ENCODE results near the gene HOXB3. TPM values are rescaled to one million over a fixed set of nuclear protein-coding genes. Genes with fewer than 3 reads are reported as not detected.

Gene HOXB3
- total and polyA plus RNA-seq, 2 of the 13 experiments (the other 11 are each of a cell fraction or from before 2014, with no cell fraction given): not detected

GRCh38 chr17:48502312-48502711 is 87.7 kb downstream of the HOXB3 start:
- POLR2A ChIA-PET: no interaction called here

More at GRCh38 chr17:48502312-48502711, 87.7 kb downstream of the HOXB3 start:
- no peak for ATAC-seq
- no peak for DNase-seq (ENCODE audit: low spot score)
- Histone ChIP-seq H3K9me3 (ENCODE audit: low read length) (no peaks in the 10 kb centered on the region), H2AFZ (ENCODE audit: low read length) (no peak overlapping the region), H3K27ac (ENCODE audit: extremely low read length, insufficient read depth, low read length) (no peak overlapping the region), H3K27me3 (ENCODE audit: control insufficient read depth in 1 of 2, insufficient read depth in 2 of 2, low read length in 2 of 2) (peaks cover 0 to 32% of the 10 kb centered on the region in 2 experiments; a peak in 3 of 5 replicates), H3K9ac (ENCODE audit: insufficient read depth, low read depth, low read length) (no peak overlapping the region), H3K4me2 (ENCODE audit: low read depth, low read length) (no peak overlapping the region), H3K79me2 (ENCODE audit: insufficient read depth, low read length) (no peaks in the 10 kb centered on the region), H3K4me1 (ENCODE audit: insufficient read depth, low read length) (no peaks in the 10 kb centered on the region), H3K4me3 (replicated peaks in 1 of 3; ENCODE audit: insufficient read depth in 1 of 3, low read depth in 2 of 3, low read length in 3 of 3) (no peak overlapping the region), H3K36me3 (replicated peaks in 1 of 2; ENCODE audit: control insufficient read depth in 1 of 2, insufficient read depth in 2 of 2, low read length in 2 of 2) (no peaks in the 10 kb centered on the region), H4K20me1 (ENCODE audit: insufficient read depth, low read length) (no peaks in the 10 kb centered on the region)
- CTCF ChIA-PET (ENCODE audit: low intra/inter-chr PET ratio, low total read pairs): no interaction called here
- BruUV-seq (replicated peaks): no TSS peak
- no peak for FAIRE-seq
- intact Hi-C loops (cut with micrococcal nuclease; ENCODE audit: unreplicated experiment) (no loop called here), in situ Hi-C loops (cut with HindIII; ENCODE audit: extremely low pct_ligation_motif_present, low pct_unique_long_range_greater_than_20kb) (no loop called here)
- 4% methylated on average over 2 of the region's 2 CpGs for WGBS (ENCODE audit: low lambda C conversion rate)
- TF ChIP-seq FOXO1 (CRISPR knock-in tag; IDR thresholded peaks at IDR 0.05): no peak
- TF ChIP-seq, protein P1, sequence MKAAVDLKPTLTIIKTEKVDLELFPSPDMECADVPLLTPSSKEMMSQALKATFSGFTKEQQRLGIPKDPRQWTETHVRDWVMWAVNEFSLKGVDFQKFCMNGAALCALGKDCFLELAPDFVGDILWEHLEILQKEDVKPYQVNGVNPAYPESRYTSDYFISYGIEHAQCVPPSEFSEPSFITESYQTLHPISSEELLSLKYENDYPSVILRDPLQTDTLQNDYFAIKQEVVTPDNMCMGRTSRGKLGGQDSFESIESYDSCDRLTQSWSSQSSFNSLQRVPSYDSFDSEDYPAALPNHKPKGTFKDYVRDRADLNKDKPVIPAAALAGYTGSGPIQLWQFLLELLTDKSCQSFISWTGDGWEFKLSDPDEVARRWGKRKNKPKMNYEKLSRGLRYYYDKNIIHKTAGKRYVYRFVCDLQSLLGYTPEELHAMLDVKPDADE (CRISPR knock-in tag; IDR thresholded peaks at IDR 0.05): no peak
- no peak for TF ChIP-seq NR2F2 (IDR thresholded peaks at IDR 0.05; ENCODE audit: borderline replicate concordance, low read depth)
- TF ChIP-seq MATR3 (CRISPR knock-in tag; IDR thresholded peaks at IDR 0.05): no peak
- TF ChIP-seq, protein P2, sequence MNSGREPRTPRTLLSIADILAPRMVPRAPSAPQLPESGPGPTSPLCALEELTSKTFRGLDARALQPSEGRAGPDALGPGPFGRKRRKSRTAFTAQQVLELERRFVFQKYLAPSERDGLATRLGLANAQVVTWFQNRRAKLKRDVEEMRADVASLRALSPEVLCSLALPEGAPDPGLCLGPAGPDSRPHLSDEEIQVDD (CRISPR knock-in tag; IDR thresholded peaks at IDR 0.05; ENCODE audit: borderline replicate concordance): no peak
- no peak for TF ChIP-seq MXI1 (IDR thresholded peaks at IDR 0.05; ENCODE audit: borderline replicate concordance, low read depth, low read length)
- TF ChIP-seq ZNF747 (CRISPR knock-in tag; IDR thresholded peaks at IDR 0.05; ENCODE audit: borderline replicate concordance): no peak
- TF ChIP-seq RFXAP (CRISPR knock-in tag; IDR thresholded peaks at IDR 0.05; ENCODE audit: borderline replicate concordance): no peak
- no peak for TF ChIP-seq KAT2B (IDR thresholded peaks at IDR 0.05; ENCODE audit: borderline replicate concordance, low read depth, low read length)
- TF ChIP-seq ZKSCAN8 (CRISPR knock-in tag; IDR thresholded peaks at IDR 0.05; ENCODE audit: borderline replicate concordance): no peak
- no peak for TF ChIP-seq RAD21 (CRISPR knock-in tag; IDR thresholded peaks at IDR 0.05)
- no peak for TF ChIP-seq ZNF749 (CRISPR knock-in tag; IDR thresholded peaks at IDR 0.05; ENCODE audit: borderline replicate concordance)
- TF ChIP-seq, protein P3, sequence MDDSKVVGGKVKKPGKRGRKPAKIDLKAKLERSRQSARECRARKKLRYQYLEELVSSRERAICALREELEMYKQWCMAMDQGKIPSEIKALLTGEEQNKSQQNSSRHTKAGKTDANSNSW (CRISPR knock-in tag; IDR thresholded peaks at IDR 0.05; ENCODE audit: borderline replicate concordance): no peak
